ENCODE measurements around the gene DNLZ.

GRCh38 chr9:136312009-136312375 is 51.6 kb downstream of the DNLZ start:
- TF ChIP-seq CTCF (IDR thresholded peaks at IDR 0.05) (no peak), POLR2A (IDR thresholded peaks at IDR 0.05) (no peak)

Data from heart left ventricle (tissue), 13 donors.